Calu3 (cell line): ENCODE data around the gene LMX1A. TPM values are rescaled to one million over a fixed set of nuclear protein-coding genes. Genes with fewer than 3 reads are reported as not detected.

Experiments used
- BruUV-seq: library from RNA; stranded (reverse); fragments of 400-500 nt; replicated peaks from 2 replicates; lab custom pipeline; 2021; lab: Mats Ljungman, UMichigan
- CTCF ChIA-PET: fragments of 300-600 bp; sonication (Branson Sonifier 250); formaldehyde crosslinking; loops from one replicate; lab custom pipeline; 2022; ENCODE audit warnings: antibody characterized with exemption; lab: Charles Lee
- DNase-seq: peaks from one replicate; pipeline ENCODE4 v3.0.0; 2022
- H3K27ac Mint-ChIP-seq: one replicate; pipeline ENCODE4 v1.8.0; 2022; ENCODE audit warnings: mixed read lengths; ENCODE audit not compliant: unreplicated experiment
- H3K27me3 Mint-ChIP-seq: one replicate; pipeline ENCODE4 v1.8.0; 2022; ENCODE audit warnings: mixed read lengths; ENCODE audit not compliant: unreplicated experiment
- H3K36me3 Mint-ChIP-seq: one replicate; pipeline ENCODE4 v1.8.0; 2022; ENCODE audit warnings: mild to moderate bottlenecking, moderate library complexity, mixed read lengths; ENCODE audit not compliant: insufficient read depth, unreplicated experiment
- H3K4me1 Mint-ChIP-seq: one replicate; pipeline ENCODE4 v1.8.0; 2022; ENCODE audit warnings: mild to moderate bottlenecking, low read depth, mixed read lengths; ENCODE audit not compliant: unreplicated experiment
- H3K4me3 Mint-ChIP-seq: one replicate; pipeline ENCODE4 v1.8.0; 2022; ENCODE audit warnings: mild to moderate bottlenecking, low read depth, moderate library complexity, mixed read lengths; ENCODE audit not compliant: unreplicated experiment
- H3K9me3 Mint-ChIP-seq: one replicate; pipeline ENCODE4 v1.8.0; 2022; ENCODE audit warnings: low read depth, mixed read lengths; ENCODE audit not compliant: unreplicated experiment
- intact Hi-C: fragments of 100-400 bp; cut with micrococcal nuclease; formaldehyde crosslinking; loops from one replicate; pipeline ENCODE4 v1.10.0; 2022; ENCODE audit not compliant: unreplicated experiment
- total RNA-seq: library from RNA; stranded (reverse); gene quantifications from 2 replicates; pipeline ENCODE4 v1.2.3, GENCODE V29; 2022
- TF ChIP-seq, protein P1 (sequence below): fragments of 200-600 bp; IDR thresholded peaks from one replicate; pipeline ENCODE4 v1.8.0; 2022; ENCODE audit warnings: antibody characterized with exemption; ENCODE audit not compliant: unreplicated experiment

Gene LMX1A
- total RNA-seq, 1 experiment from 2014 or later: not detected

DNA sequence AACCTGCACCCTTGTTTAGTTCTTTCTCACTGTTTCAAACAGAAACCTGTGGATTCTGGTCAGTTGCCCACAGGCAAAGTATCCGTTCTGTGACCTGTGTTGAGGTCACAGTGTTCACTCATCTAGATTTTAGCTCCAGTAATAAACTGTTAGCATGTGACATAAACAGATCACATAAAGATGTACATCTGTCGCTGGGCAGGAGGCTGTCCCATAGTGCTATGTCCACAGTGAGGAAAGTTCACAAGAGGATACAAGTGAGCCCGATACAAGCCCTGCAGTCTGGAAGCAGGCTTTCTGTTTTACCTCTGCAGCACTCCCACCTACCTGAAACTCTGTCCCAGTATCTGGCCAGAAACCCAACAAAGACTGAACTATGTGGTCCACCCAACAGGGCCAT is 28.4 kb downstream of the LMX1A start:
- BruUV-seq: no TSS peak
- no peak overlapping the region for H3K27ac Mint-ChIP-seq
- H3K4me1 Mint-ChIP-seq: no peaks in the 10 kb centered on the region
- no peaks in the 10 kb centered on the region for H3K36me3 Mint-ChIP-seq
- no peak overlapping the region for H3K4me3 Mint-ChIP-seq
- H3K27me3 Mint-ChIP-seq: peaks cover 71% of the 10 kb centered on the region
- TF ChIP-seq, protein P1, sequence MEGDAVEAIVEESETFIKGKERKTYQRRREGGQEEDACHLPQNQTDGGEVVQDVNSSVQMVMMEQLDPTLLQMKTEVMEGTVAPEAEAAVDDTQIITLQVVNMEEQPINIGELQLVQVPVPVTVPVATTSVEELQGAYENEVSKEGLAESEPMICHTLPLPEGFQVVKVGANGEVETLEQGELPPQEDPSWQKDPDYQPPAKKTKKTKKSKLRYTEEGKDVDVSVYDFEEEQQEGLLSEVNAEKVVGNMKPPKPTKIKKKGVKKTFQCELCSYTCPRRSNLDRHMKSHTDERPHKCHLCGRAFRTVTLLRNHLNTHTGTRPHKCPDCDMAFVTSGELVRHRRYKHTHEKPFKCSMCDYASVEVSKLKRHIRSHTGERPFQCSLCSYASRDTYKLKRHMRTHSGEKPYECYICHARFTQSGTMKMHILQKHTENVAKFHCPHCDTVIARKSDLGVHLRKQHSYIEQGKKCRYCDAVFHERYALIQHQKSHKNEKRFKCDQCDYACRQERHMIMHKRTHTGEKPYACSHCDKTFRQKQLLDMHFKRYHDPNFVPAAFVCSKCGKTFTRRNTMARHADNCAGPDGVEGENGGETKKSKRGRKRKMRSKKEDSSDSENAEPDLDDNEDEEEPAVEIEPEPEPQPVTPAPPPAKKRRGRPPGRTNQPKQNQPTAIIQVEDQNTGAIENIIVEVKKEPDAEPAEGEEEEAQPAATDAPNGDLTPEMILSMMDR: no peak
- intact Hi-C loops: no loop called here
- DNase-seq: no peak
- CTCF ChIA-PET: no interaction called here
- no peaks in the 10 kb centered on the region for H3K9me3 Mint-ChIP-seq

DNA sequence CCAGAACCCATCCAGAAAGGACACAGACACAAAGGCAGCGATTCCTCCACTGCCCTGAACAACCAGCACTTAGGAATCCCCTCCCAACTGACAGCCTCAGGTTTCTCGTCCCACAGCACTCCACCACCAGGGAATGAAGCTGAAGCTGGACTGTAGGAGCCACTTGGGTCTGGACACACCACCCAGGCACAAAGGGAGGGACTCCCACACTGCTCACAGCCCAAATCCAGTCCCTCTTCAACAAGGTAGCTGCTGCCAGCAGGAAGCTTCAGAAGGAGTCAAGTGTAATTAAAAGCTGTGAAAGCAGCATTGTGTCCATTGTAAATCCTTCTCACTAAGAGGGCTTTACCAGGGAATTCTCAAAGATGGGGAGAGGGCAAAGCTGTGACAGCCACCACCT is 29.0 kb downstream of the LMX1A start:
- Mint-ChIP-seq H3K36me3 (no peaks in the 10 kb centered on the region), H3K27ac (no peak overlapping the region), H3K4me3 (no peak overlapping the region), H3K9me3 (no peaks in the 10 kb centered on the region), H3K27me3 (peaks cover 73% of the 10 kb centered on the region), H3K4me1 (no peaks in the 10 kb centered on the region)
- intact Hi-C loops: no loop called here
- CTCF ChIA-PET: no interaction called here
- TF ChIP-seq, protein P1: no peak
- DNase-seq: no peak
- BruUV-seq: no TSS peak

DNA sequence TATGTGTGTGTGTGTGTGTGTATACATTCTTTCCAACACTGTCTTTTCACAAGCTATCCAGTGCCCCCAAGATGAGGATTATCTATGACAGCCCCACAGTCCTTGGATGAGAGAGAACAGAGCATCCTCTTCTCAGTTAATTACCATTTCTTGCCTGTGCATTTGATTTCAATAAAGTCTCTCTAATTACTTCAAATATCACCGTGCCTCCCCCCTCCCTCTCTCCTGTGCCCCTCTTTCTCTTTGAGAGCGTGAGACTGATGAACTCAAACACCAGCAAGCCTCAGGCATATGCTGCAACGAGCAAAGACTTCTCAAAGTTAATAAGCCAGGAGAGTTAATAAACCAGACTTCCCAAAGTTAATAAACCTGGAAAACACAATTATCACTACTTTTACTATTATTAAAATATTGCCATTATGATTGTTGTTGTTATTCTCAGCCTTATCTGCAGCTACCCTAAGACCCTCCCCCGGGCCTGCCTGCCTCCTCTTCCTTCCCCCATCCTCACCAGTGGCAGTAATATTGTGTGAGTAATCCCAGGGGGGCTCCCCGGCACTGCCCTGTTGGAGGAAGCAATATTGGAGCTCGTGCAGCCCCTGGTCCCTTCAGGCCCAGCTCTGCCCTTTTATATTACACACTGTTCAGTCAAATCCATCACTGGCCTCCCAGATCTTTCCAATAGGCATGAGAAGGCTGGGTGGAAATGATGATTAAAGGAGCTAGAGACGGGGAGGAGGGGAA is 30.9 kb downstream of the LMX1A start:
- Mint-ChIP-seq H3K36me3 (no peaks in the 10 kb centered on the region), H3K27ac (no peak overlapping the region), H3K27me3 (peaks cover 78% of the 10 kb centered on the region), H3K4me3 (no peak overlapping the region), H3K9me3 (no peaks in the 10 kb centered on the region), H3K4me1 (no peaks in the 10 kb centered on the region)
- no TSS peak for BruUV-seq
- TF ChIP-seq, protein P1: no peak
- intact Hi-C loops: no loop called here
- DNase-seq: no peak
- CTCF ChIA-PET: interaction anchor here (1.4 kb wide), 1 partner anchor 68 kb away, joined by 3 read pairs; no protein-coding TSS in a partner anchor

DNA sequence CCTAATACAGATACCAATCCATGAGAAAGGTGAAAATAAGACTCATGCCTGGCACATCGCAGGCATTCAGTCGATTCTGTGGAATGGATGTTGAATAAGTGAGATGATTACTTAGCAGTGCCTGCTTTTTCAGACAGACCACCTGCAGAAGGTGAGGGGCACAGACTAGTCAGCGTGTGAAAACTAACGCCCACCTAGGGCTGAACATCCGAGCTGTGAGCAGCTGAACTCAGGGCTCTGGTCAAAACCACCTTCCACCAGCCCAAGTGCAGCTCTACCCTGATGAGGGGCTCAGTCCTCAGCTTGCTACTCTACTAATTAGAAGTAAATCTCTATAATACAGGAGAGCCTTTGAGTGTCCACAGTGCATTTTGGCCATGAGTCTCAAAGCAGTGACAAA is 32.5 kb downstream of the LMX1A start:
- no peaks in the 10 kb centered on the region for H3K4me1 Mint-ChIP-seq
- intact Hi-C loops: no loop called here
- no peaks in the 10 kb centered on the region for H3K36me3 Mint-ChIP-seq
- no peaks in the 10 kb centered on the region for H3K9me3 Mint-ChIP-seq
- H3K27me3 Mint-ChIP-seq: peaks cover 84% of the 10 kb centered on the region
- no peak overlapping the region for H3K4me3 Mint-ChIP-seq
- no peak overlapping the region for H3K27ac Mint-ChIP-seq
- no peak for DNase-seq
- TF ChIP-seq, protein P1: no peak
- no TSS peak for BruUV-seq
- CTCF ChIA-PET: interaction anchor here (1.4 kb wide), 1 partner anchor 66 kb away, joined by 3 read pairs; no protein-coding TSS in a partner anchor
